Chondrocyte (in vitro differentiated cells): ENCODE results near the gene SH2D3C. TPM values are rescaled to one million over a fixed set of nuclear protein-coding genes. Genes with fewer than 3 reads are reported as not detected.

ENCODE experiments used
- DNase-seq: peaks from one replicate; pipeline ENCODE4 v3.0.0; 2021; ENCODE audit warnings: mixed read lengths, low spot score
- H3K27ac Mint-ChIP-seq: one replicate; pipeline ENCODE4 v1.8.0; 2021; ENCODE audit warnings: mild to moderate bottlenecking, moderate library complexity, mixed read lengths; ENCODE audit not compliant: unreplicated experiment
- H3K27me3 Mint-ChIP-seq: 2 replicates; pipeline ENCODE4 v1.8.0; 2021; ENCODE audit warnings: low read depth, mixed read lengths
- H3K36me3 Mint-ChIP-seq: 2 replicates; pipeline ENCODE4 v1.8.0; 2021; ENCODE audit warnings: low read depth, mixed read lengths
- H3K4me1 Mint-ChIP-seq: 2 replicates; pipeline ENCODE4 v1.8.0; 2021; ENCODE audit warnings: low read depth, mild to moderate bottlenecking, mixed read lengths
- H3K4me3 Mint-ChIP-seq: one replicate; pipeline ENCODE4 v1.8.0; 2021; ENCODE audit warnings: mild to moderate bottlenecking, moderate library complexity, mixed read lengths; ENCODE audit not compliant: unreplicated experiment
- H3K9me3 Mint-ChIP-seq: 2 replicates; pipeline ENCODE4 v1.8.0; 2021; ENCODE audit warnings: low read depth, mixed read lengths
- long read RNA-seq: library from polyadenylated mRNA; stranded (forward); transcript quantifications from one replicate; pipeline ENCODE4 v2.0.0, GENCODE V29; 2021
- total RNA-seq: library from RNA; stranded (reverse); gene quantifications from 3 replicates; pipeline ENCODE4 v1.2.1, GENCODE V29; 2021
- TF ChIP-seq, protein P1 (sequence below): fragments of 200-600 bp; sonication (generic); IDR thresholded peaks from 2 replicates; pipeline ENCODE4 v1.5.0; 2021; ENCODE audit warnings: antibody characterized with exemption, mild to moderate bottlenecking, moderate library complexity

SH2D3C gene, protein sequence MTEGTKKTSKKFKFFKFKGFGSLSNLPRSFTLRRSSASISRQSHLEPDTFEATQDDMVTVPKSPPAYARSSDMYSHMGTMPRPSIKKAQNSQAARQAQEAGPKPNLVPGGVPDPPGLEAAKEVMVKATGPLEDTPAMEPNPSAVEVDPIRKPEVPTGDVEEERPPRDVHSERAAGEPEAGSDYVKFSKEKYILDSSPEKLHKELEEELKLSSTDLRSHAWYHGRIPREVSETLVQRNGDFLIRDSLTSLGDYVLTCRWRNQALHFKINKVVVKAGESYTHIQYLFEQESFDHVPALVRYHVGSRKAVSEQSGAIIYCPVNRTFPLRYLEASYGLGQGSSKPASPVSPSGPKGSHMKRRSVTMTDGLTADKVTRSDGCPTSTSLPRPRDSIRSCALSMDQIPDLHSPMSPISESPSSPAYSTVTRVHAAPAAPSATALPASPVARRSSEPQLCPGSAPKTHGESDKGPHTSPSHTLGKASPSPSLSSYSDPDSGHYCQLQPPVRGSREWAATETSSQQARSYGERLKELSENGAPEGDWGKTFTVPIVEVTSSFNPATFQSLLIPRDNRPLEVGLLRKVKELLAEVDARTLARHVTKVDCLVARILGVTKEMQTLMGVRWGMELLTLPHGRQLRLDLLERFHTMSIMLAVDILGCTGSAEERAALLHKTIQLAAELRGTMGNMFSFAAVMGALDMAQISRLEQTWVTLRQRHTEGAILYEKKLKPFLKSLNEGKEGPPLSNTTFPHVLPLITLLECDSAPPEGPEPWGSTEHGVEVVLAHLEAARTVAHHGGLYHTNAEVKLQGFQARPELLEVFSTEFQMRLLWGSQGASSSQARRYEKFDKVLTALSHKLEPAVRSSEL
- total RNA-seq: 2.5 to 9.9 TPM (median 9.4 TPM) in 3 replicates
- long read RNA-seq, transcript SH2D3C-203 (11 exons, 2,750 nt): major isoform, 14 of 28 reads
- long read RNA-seq, partial matches to known transcripts: 5 of 28 reads
- long read RNA-seq, other reads (novel, unspliced or antisense): 9 of 28 reads

DNA sequence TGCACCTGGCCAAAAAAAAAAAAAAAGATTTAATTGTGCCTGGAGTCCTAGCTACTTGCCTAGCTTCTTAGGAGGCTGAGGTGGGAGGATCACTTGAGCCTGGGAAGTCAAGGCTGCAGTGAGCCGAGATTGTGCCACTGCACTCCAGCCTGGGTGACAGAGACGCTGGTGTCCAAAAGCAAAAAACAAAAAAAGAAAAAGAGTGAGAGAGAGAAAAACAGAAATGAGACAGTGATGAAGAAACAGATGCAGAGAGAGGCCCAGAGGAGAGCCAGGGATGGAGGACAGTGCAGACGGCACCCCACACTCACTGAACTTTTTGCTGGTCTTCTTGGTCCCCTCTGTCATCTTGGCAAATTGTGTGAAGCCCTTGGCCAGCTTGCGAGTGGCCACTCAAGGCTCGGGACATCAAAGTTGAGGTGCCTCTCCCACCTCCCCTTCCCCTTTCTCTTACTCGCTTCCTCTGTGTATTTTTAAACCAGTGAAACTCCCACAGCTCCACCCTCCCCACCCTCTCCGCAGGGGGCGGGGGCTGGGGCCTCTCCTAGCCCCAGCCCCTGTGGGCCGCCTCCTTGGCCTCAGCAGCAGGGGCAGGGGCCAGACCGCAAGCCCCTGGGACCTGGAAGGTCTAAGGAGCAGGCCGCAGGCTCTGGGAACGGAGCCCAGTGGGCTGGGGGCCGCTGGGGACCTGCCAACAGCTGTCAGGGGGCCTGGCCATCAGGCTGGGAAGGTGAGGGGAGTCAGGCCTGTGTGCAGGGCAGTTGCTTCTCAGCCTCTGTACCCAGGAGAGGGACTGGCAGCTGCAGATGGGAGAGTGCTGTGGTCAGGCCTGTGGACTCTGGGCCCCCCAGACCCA, at the start of gene SH2D3C:
SH2D3C (minus strand) TSS at position 387 of the 856 bp plus-strand sequence; CDS start at position 348, 39 bp downstream.
- Mint-ChIP-seq H3K4me3 (peak within 1 kb of the TSS; percentile 13), H3K27ac (peak within 1 kb of the TSS; percentile 75), H3K36me3 (no peaks in the 10 kb centered on the region), H3K9me3 (no peaks in the 10 kb centered on the region), H3K27me3 (no peaks in the 10 kb centered on the region), H3K4me1 (peaks cover 10% of the 10 kb centered on the region)
- TF ChIP-seq, protein P1, sequence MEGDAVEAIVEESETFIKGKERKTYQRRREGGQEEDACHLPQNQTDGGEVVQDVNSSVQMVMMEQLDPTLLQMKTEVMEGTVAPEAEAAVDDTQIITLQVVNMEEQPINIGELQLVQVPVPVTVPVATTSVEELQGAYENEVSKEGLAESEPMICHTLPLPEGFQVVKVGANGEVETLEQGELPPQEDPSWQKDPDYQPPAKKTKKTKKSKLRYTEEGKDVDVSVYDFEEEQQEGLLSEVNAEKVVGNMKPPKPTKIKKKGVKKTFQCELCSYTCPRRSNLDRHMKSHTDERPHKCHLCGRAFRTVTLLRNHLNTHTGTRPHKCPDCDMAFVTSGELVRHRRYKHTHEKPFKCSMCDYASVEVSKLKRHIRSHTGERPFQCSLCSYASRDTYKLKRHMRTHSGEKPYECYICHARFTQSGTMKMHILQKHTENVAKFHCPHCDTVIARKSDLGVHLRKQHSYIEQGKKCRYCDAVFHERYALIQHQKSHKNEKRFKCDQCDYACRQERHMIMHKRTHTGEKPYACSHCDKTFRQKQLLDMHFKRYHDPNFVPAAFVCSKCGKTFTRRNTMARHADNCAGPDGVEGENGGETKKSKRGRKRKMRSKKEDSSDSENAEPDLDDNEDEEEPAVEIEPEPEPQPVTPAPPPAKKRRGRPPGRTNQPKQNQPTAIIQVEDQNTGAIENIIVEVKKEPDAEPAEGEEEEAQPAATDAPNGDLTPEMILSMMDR: no peak
- no peak for DNase-seq

DNA sequence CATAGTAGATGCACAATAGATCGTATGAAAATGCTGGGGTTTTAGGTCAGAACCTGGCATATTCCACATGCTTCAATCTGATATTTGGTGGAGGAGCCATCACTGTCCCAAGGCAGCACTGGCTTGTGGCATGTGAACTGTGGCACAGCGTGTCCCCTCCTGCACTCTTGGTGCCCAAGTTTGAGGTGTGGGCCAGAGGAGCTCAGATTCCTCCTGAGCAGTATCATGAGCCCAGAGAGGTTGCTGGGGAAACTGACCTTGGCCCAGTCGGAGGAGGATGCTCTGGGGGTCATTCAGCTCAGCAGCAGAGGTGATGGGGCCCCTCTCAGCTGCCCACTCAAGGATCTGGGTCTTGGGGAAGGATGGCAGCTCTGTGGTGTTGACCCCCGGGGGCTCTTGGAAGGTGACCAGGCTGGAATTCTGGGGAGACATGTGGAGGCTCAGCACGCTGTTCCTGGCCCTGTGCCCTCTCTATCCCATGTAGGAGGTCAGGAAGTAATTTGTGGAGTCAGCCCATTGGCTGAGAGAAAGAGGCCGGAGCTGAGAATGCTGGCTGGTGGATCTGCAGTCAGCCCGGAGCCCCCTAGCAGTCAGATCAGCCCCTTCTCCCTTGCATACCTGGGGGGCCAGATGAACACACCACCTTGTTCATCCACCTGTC, 47.9 kb upstream of the SH2D3C start:
- Mint-ChIP-seq H3K27ac (no peak overlapping the region), H3K9me3 (no peaks in the 10 kb centered on the region), H3K4me3 (no peak overlapping the region), H3K36me3 (peaks cover 5% of the 10 kb centered on the region), H3K4me1 (peaks cover 26% of the 10 kb centered on the region), H3K27me3 (no peaks in the 10 kb centered on the region)
- DNase-seq: no peak
- TF ChIP-seq, protein P1: no peak

GRCh38 chr9:127825319-127826051, 47.0 kb upstream of the SH2D3C start:
- peaks cover 7% of the 10 kb centered on the region for H3K36me3 Mint-ChIP-seq
- H3K4me3 Mint-ChIP-seq: no peak overlapping the region
- H3K9me3 Mint-ChIP-seq: no peaks in the 10 kb centered on the region
- TF ChIP-seq, protein P1: peak; percentile 66
- no peak overlapping the region for H3K27ac Mint-ChIP-seq
- DNase-seq: no peak
- H3K4me1 Mint-ChIP-seq: peaks cover 26% of the 10 kb centered on the region
- H3K27me3 Mint-ChIP-seq: no peaks in the 10 kb centered on the region

- no peak overlapping the region for H3K4me3 Mint-ChIP-seq
Measured at GRCh38 chr9:127822108-127822507, 43.6 kb upstream of the SH2D3C start.

More at GRCh38 chr9:127822108-127822507, 43.6 kb upstream of the SH2D3C start:
- no peaks in the 10 kb centered on the region for H3K27me3 Mint-ChIP-seq
- H3K27ac Mint-ChIP-seq: no peak overlapping the region
- H3K36me3 Mint-ChIP-seq: peaks cover 13% of the 10 kb centered on the region
- no peak for DNase-seq
- peaks cover 12% of the 10 kb centered on the region for H3K4me1 Mint-ChIP-seq
- TF ChIP-seq, protein P1: no peak
- no peaks in the 10 kb centered on the region for H3K9me3 Mint-ChIP-seq
